PC-3 (cell line): Measurements from ENCODE around the gene UBTD1. TPM values are rescaled to one million over a fixed set of nuclear protein-coding genes. Genes with fewer than 3 reads are reported as not detected.

ENCODE experiments used
- ATAC-seq: fragments of 200-7000 bp; cut with Tn5 transposase; 2 replicates; pipeline ENCODE4 v1.9.1; 2020; ENCODE audit warnings: mild to moderate bottlenecking, moderate library complexity
- BruUV-seq: library from RNA; stranded (reverse); fragments of 400-500 nt; replicated peaks from 2 replicates; lab custom pipeline; 2021; lab: Mats Ljungman, UMichigan
- CTCF ChIA-PET: fragments of 300-600 bp; sonication (Branson Sonifier 250); formaldehyde crosslinking; loops from one replicate; lab custom pipeline; 2022; ENCODE audit warnings: antibody characterized with exemption; lab: Charles Lee
- POLR2A ChIA-PET: fragments of 300-600 bp; sonication (Branson Sonifier 250); formaldehyde crosslinking; loops from one replicate; lab custom pipeline; 2022; ENCODE audit warnings: antibody characterized with exemption; ENCODE audit not compliant: unreplicated experiment; lab: Charles Lee
- DNase-seq: peaks from one replicate; pipeline ENCODE4 v3.0.0-alpha.2; 2015
- H2AFZ ChIP-seq: fragments of 300-600 bp; sonication (generic); 2 replicates; pipeline ENCODE4 v1.6.0; 2016; ENCODE audit warnings: antibody characterized with exemption, low read length
- H3F3A ChIP-seq: fragments of 300-600 bp; sonication (generic); one replicate; pipeline ENCODE4 v1.6.0; 2017; ENCODE audit warnings: antibody characterized with exemption, low read length, control low read depth, mild to moderate bottlenecking; ENCODE audit not compliant: unreplicated experiment
- H3K27ac ChIP-seq: fragments of 300-600 bp; sonication (generic); 2 replicates; pipeline ENCODE4 v1.5.1; 2016; ENCODE audit warnings: mild to moderate bottlenecking, low read length
- H3K27me3 ChIP-seq: fragments of 300-600 bp; sonication (generic); 2 replicates; pipeline ENCODE4 v1.6.1; 2016; ENCODE audit warnings: low read length, mixed read lengths
- H3K36me3 ChIP-seq: fragments of 300-600 bp; sonication (generic); 2 replicates; pipeline ENCODE4 v1.6.1; 2016; ENCODE audit warnings: low read depth, mixed run types, low read length, mixed read lengths
- H3K4me1 ChIP-seq: fragments of 300-600 bp; sonication (generic); 2 replicates; pipeline ENCODE4 v1.5.1; 2016; ENCODE audit warnings: low read length; ENCODE audit not compliant: insufficient read depth
- H3K4me2 ChIP-seq: fragments of 300-600 bp; sonication (generic); 2 replicates; pipeline ENCODE4 v1.6.0; 2016; ENCODE audit warnings: low read length
- H3K4me3 ChIP-seq: fragments of 300-600 bp; sonication (generic); 2 replicates; pipeline ENCODE4 v1.5.1; 2016; ENCODE audit warnings: mild to moderate bottlenecking, low read length, mixed read lengths
- H3K79me2 ChIP-seq: fragments of 300-600 bp; sonication (generic); 2 replicates; pipeline ENCODE4 v1.6.1; 2017; ENCODE audit warnings: low read length, mixed read lengths
- H3K9ac ChIP-seq: fragments of 300-600 bp; sonication (generic); 2 replicates; pipeline ENCODE4 v1.6.0; 2016; ENCODE audit warnings: mild to moderate bottlenecking, low read length
- H3K9me2 ChIP-seq: fragments of 300-600 bp; sonication (generic); replicated peaks from 2 replicates; pipeline ENCODE4 v1.6.1; 2016; ENCODE audit warnings: mixed run types, low read length, mixed read lengths
- H3K9me3 ChIP-seq: fragments of 300-600 bp; sonication (generic); 2 replicates; pipeline ENCODE4 v1.6.1; 2016; ENCODE audit warnings: low read length, mixed read lengths
- H4K20me1 ChIP-seq: fragments of 300-600 bp; sonication (generic); 2 replicates; pipeline ENCODE4 v1.6.1; 2016; ENCODE audit warnings: low read length, mixed read lengths
- CTCF ChIP-seq: fragments of 300-600 bp; sonication (generic); conservative IDR thresholded peaks from 2 replicates; pipeline ENCODE4 v1.5.1; 2017; ENCODE audit warnings: antibody characterized with exemption, low read depth, mild to moderate bottlenecking, low read length
- EZH2 ChIP-seq: fragments of 300-600 bp; sonication (generic); IDR thresholded peaks from one replicate; pipeline ENCODE4 v1.6.1; 2017; ENCODE audit warnings: antibody characterized with exemption, mild to moderate bottlenecking, low read length; ENCODE audit not compliant: unreplicated experiment
- EZH2phosphoT487 ChIP-seq: fragments of 300-600 bp; sonication (generic); IDR thresholded peaks from 2 replicates; pipeline ENCODE4 v1.6.1; 2018; ENCODE audit warnings: mild to moderate bottlenecking, antibody characterized with exemption, low read length, borderline replicate concordance
- intact Hi-C: fragments of 100-400 bp; cut with micrococcal nuclease; formaldehyde crosslinking; loops from 2 replicates; pipeline ENCODE4 v1.9.0; 2023
- total RNA-seq: library from RNA; depleted of rRNA; stranded (reverse); fragments of >200 nt; gene quantifications from 2 replicates; pipeline ENCODE4 v1.2.3, GENCODE V29; 2014

Gene UBTD1
- total RNA-seq, 1 experiment from 2014 or later: 18.5 TPM

GRCh38 chr10:97601268-97602215 lies 102.8 kb downstream of the UBTD1 start:
- H4K20me1 ChIP-seq: no peaks in the 10 kb centered on the region
- no peak for TF ChIP-seq EZH2
- no peak for TF ChIP-seq EZH2phosphoT487
- no peak for TF ChIP-seq CTCF
- ATAC-seq (no peak), DNase-seq (no peak)
- H3F3A ChIP-seq: peaks cover 5% of the 10 kb centered on the region
- no peaks in the 10 kb centered on the region for H3K36me3 ChIP-seq
- no TSS peak for BruUV-seq
- ChIA-PET CTCF (no interaction called here), POLR2A (no interaction called here)
- H3K27ac ChIP-seq: no peak overlapping the region
- no peaks in the 10 kb centered on the region for H3K9me3 ChIP-seq
- no peaks in the 10 kb centered on the region for H3K27me3 ChIP-seq
- intact Hi-C loops: no loop called here
- peaks cover 17% of the 10 kb centered on the region for H3K4me1 ChIP-seq
- no peak overlapping the region for H3K4me2 ChIP-seq
- H3K9me2 ChIP-seq: no peaks in the 10 kb centered on the region
- no peak overlapping the region for H2AFZ ChIP-seq
- no peaks in the 10 kb centered on the region for H3K79me2 ChIP-seq
- H3K4me3 ChIP-seq: no peak overlapping the region
- H3K9ac ChIP-seq: no peak overlapping the region

- H3K4me1 ChIP-seq: no peaks in the 10 kb centered on the region
- H3K27me3 ChIP-seq: no peaks in the 10 kb centered on the region
- no peak overlapping the region for H2AFZ ChIP-seq
- no peak overlapping the region for H3K4me2 ChIP-seq
- H3K9me3 ChIP-seq: no peaks in the 10 kb centered on the region
- no peaks in the 10 kb centered on the region for H3F3A ChIP-seq
- CTCF ChIA-PET: no interaction called here
- DNase-seq: no peak
- no peaks in the 10 kb centered on the region for H3K9me2 ChIP-seq
- H3K36me3 ChIP-seq: no peaks in the 10 kb centered on the region
- intact Hi-C loops: no loop called here
- no TSS peak for BruUV-seq
- H3K9ac ChIP-seq: no peak overlapping the region
- H3K79me2 ChIP-seq: no peaks in the 10 kb centered on the region
- H4K20me1 ChIP-seq: no peaks in the 10 kb centered on the region
- POLR2A ChIA-PET: no interaction called here
- H3K27ac ChIP-seq: no peak overlapping the region
- no peak for TF ChIP-seq CTCF
- no peak for TF ChIP-seq EZH2phosphoT487
- no peak for TF ChIP-seq EZH2
- no peak overlapping the region for H3K4me3 ChIP-seq
- no peak for ATAC-seq
Observed at GRCh38 chr10:97607095-97607636, 108.4 kb downstream of the UBTD1 start.
